ENCODE results near the gene SLC25A47.

The SLC25A47 gene

GRCh38 chr14:100371773-100372172, 48.6 kb downstream of the SLC25A47 start:
- no peak for DNase-seq (ENCODE audit: extremely low read depth, low read depth)
- no peak for TF ChIP-seq CTCF (IDR thresholded peaks at IDR 0.05; ENCODE audit: low read depth, low read length, missing control alignments)
- no peak overlapping the region for H3K4me3 ChIP-seq (replicated peaks; ENCODE audit: low read depth, low read length)

GRCh38 chr14:100372357-100373048, 49.4 kb downstream of the SLC25A47 start:
- H3K4me3 ChIP-seq (replicated peaks; ENCODE audit: low read depth, low read length): no peak overlapping the region

GRCh38 chr14:100374270-100374669, 51.1 kb downstream of the SLC25A47 start:
- TF ChIP-seq CTCF (IDR thresholded peaks at IDR 0.05; ENCODE audit: low read depth, low read length, missing control alignments): no peak
- peak overlapping the region; percentile 77 for H3K4me3 ChIP-seq (replicated peaks; ENCODE audit: low read depth, low read length)

More at GRCh38 chr14:100372357-100373048, 49.4 kb downstream of the SLC25A47 start:
- no peak for TF ChIP-seq CTCF (IDR thresholded peaks at IDR 0.05; ENCODE audit: low read depth, low read length, missing control alignments)
- DNase-seq (ENCODE audit: extremely low read depth, low read depth): no peak

GRCh38 chr14:100374876-100375265, 51.7 kb downstream of the SLC25A47 start:
- no peak for TF ChIP-seq CTCF (IDR thresholded peaks at IDR 0.05; ENCODE audit: low read depth, low read length, missing control alignments)
- DNase-seq (ENCODE audit: extremely low read depth, low read depth): no peak
- peak overlapping the region; percentile 77 for H3K4me3 ChIP-seq (replicated peaks; ENCODE audit: low read depth, low read length)

More at GRCh38 chr14:100374270-100374669, 51.1 kb downstream of the SLC25A47 start:
- no peak for DNase-seq (ENCODE audit: extremely low read depth, low read depth)

GRCh38 chr14:100375266-100375962, 52.3 kb downstream of the SLC25A47 start:
- DNase-seq (ENCODE audit: extremely low read depth, low read depth): no peak
- peak overlapping the region; percentile 77 for H3K4me3 ChIP-seq (replicated peaks; ENCODE audit: low read depth, low read length)
- no peak for TF ChIP-seq CTCF (IDR thresholded peaks at IDR 0.05; ENCODE audit: low read depth, low read length, missing control alignments)

GRCh38 chr14:100375963-100376735, 53.0 kb downstream of the SLC25A47 start, which contains the start of gene WDR25:
Gene WDR25 (plus strand): TSS chr14:100376485.
- DNase-seq (ENCODE audit: extremely low read depth, low read depth): no peak
- H3K4me3 ChIP-seq (replicated peaks; ENCODE audit: low read depth, low read length): peak within 1 kb of the TSS; percentile 77
- TF ChIP-seq CTCF (IDR thresholded peaks at IDR 0.05; ENCODE audit: low read depth, low read length, missing control alignments): no peak
